Astrocyte (in vitro differentiated cells and primary cell): ENCODE measurements around the gene C20orf144. TPM values are rescaled to one million over a fixed set of nuclear protein-coding genes. Genes with fewer than 3 reads are reported as not detected.
A peak's percentile ranks its signal among the peaks of the same experiment; 100 is the strongest.

Experiments used
- DNase-seq: peaks from one replicate; pipeline ENCODE4 v3.0.0-alpha.2; 2010; ENCODE audit warnings: low read depth
- FAIRE-seq: peaks from 2 replicates; lab custom pipeline; 2011; peaks lifted over from hg19 to GRCh38; lab: Jason Lieb, UNC
- H2AFZ ChIP-seq: 2 replicates; pipeline ENCODE4 v1.6.0; 2012; ENCODE audit warnings: low read depth, low read length, inconsistent platforms
- H3K27ac ChIP-seq: 2 replicates; pipeline ENCODE4 v1.5.1; 2011; ENCODE audit warnings: low read depth, low read length, inconsistent platforms
- H3K27me3 ChIP-seq: 2 replicates; pipeline ENCODE4 v1.6.0; 2011; ENCODE audit warnings: low read length, inconsistent platforms; ENCODE audit not compliant: insufficient read depth
- H3K36me3 ChIP-seq: 2 replicates; pipeline ENCODE4 v1.5.1; 2011; ENCODE audit warnings: low read length, inconsistent platforms; ENCODE audit not compliant: insufficient read depth
- H3K4me1 ChIP-seq: 2 replicates; pipeline ENCODE4 v1.5.1; 2011; ENCODE audit warnings: low read length, inconsistent platforms; ENCODE audit not compliant: insufficient read depth
- H3K4me2 ChIP-seq: 2 replicates; pipeline ENCODE4 v1.6.0; 2012; ENCODE audit warnings: low read length, inconsistent platforms
- H3K4me3 ChIP-seq: 2 replicates; pipeline ENCODE4 v1.5.1; 2011; ENCODE audit warnings: low read depth, mild to moderate bottlenecking, low read length, inconsistent platforms; ENCODE audit not compliant: insufficient read depth
- H3K79me2 ChIP-seq: 2 replicates; pipeline ENCODE4 v1.6.0; 2012; ENCODE audit warnings: mild to moderate bottlenecking, low read length, inconsistent platforms; ENCODE audit not compliant: insufficient read depth
- H3K9ac ChIP-seq: 2 replicates; pipeline ENCODE4 v1.6.0; 2012; ENCODE audit warnings: mild to moderate bottlenecking, low read length, inconsistent platforms
- H3K9me3 ChIP-seq: 2 replicates; pipeline ENCODE4 v1.5.1; 2012; ENCODE audit warnings: low read depth, mild to moderate bottlenecking, low read length, inconsistent platforms; ENCODE audit not compliant: insufficient read depth
- H4K20me1 ChIP-seq: 2 replicates; pipeline ENCODE4 v1.6.0; 2012; ENCODE audit warnings: low read length, inconsistent platforms; ENCODE audit not compliant: insufficient read depth
- H3K27ac Mint-ChIP-seq: one replicate; pipeline ENCODE4 v1.8.0; 2021; ENCODE audit warnings: mild to moderate bottlenecking, mixed read lengths; ENCODE audit not compliant: unreplicated experiment
- H3K27me3 Mint-ChIP-seq: one replicate; pipeline ENCODE4 v1.8.0; 2021; ENCODE audit warnings: low read depth, mixed read lengths; ENCODE audit not compliant: unreplicated experiment
- H3K36me3 Mint-ChIP-seq: one replicate; pipeline ENCODE4 v1.8.0; 2021; ENCODE audit warnings: low read depth, mixed read lengths; ENCODE audit not compliant: unreplicated experiment
- H3K4me1 Mint-ChIP-seq: one replicate; pipeline ENCODE4 v1.8.0; 2021; ENCODE audit warnings: low read depth, mixed read lengths; ENCODE audit not compliant: unreplicated experiment
- H3K4me3 Mint-ChIP-seq: one replicate; pipeline ENCODE4 v1.8.0; 2021; ENCODE audit warnings: mild to moderate bottlenecking, moderate library complexity, mixed read lengths; ENCODE audit not compliant: unreplicated experiment
- H3K9me3 Mint-ChIP-seq: one replicate; pipeline ENCODE4 v1.8.0; 2021; ENCODE audit warnings: mild to moderate bottlenecking, mixed read lengths; ENCODE audit not compliant: unreplicated experiment
- CTCF ChIP-seq: IDR thresholded peaks from 2 replicates; pipeline ENCODE4 v1.5.1; 2011; ENCODE audit warnings: low read depth, mild to moderate bottlenecking, inconsistent platforms, low read length, moderate library complexity; ENCODE audit not compliant: insufficient read depth
- EZH2 ChIP-seq: IDR thresholded peaks from 2 replicates; pipeline ENCODE4 v1.6.1; 2012; ENCODE audit warnings: mild to moderate bottlenecking, low read length, inconsistent platforms; ENCODE audit not compliant: insufficient read depth
- total RNA-seq: library from RNA; stranded (reverse); gene quantifications from 2 replicates; pipeline ENCODE4 v1.2.1, GENCODE V29; 2021

C20orf144 gene
- total RNA-seq, 1 donor from 2014 or later = 0.16 TPM

GRCh38 chr20:33668466-33669155 is 6.5 kb downstream of the C20orf144 start:
- no peak overlapping the region for H2AFZ ChIP-seq
- Mint-ChIP-seq H3K9me3 (no peaks in the 10 kb centered on the region), H3K4me1 (peaks cover 24% of the 10 kb centered on the region), H3K36me3 (peaks cover 23% of the 10 kb centered on the region), H3K27me3 (peaks cover 2% of the 10 kb centered on the region), H3K27ac (peak overlapping the region; percentile 75), H3K4me3 (peak overlapping the region; percentile 67)
- H3K27ac ChIP-seq = no peak overlapping the region
- no peaks in the 10 kb centered on the region for H3K9me3 ChIP-seq
- H4K20me1 ChIP-seq = peaks cover 50% of the 10 kb centered on the region
- no peak for TF ChIP-seq CTCF
- TF ChIP-seq EZH2 = no peak
- peaks cover 49% of the 10 kb centered on the region for H3K4me1 ChIP-seq
- no peaks in the 10 kb centered on the region for H3K36me3 ChIP-seq
- peak overlapping the region; percentile 94 for H3K4me2 ChIP-seq
- no peak overlapping the region for H3K4me3 ChIP-seq
- peaks cover 2% of the 10 kb centered on the region for H3K79me2 ChIP-seq
- H3K27me3 ChIP-seq = no peaks in the 10 kb centered on the region
- FAIRE-seq (no peak), DNase-seq (no peak)
- no peak overlapping the region for H3K9ac ChIP-seq

GRCh38 chr20:33669224-33669623 is 7.1 kb downstream of the C20orf144 start:
- peaks cover 2% of the 10 kb centered on the region for H3K79me2 ChIP-seq
- no peak overlapping the region for H3K27ac Mint-ChIP-seq
- H3K27me3 Mint-ChIP-seq = peaks cover 2% of the 10 kb centered on the region
- no peaks in the 10 kb centered on the region for H3K27me3 ChIP-seq
- no peak overlapping the region for H3K9ac ChIP-seq
- H3K36me3 ChIP-seq = no peaks in the 10 kb centered on the region
- no peak overlapping the region for H3K4me2 ChIP-seq
- H4K20me1 ChIP-seq = peaks cover 50% of the 10 kb centered on the region
- H3K36me3 Mint-ChIP-seq = peaks cover 23% of the 10 kb centered on the region
- no peak for FAIRE-seq
- peaks cover 47% of the 10 kb centered on the region for H3K4me1 ChIP-seq
- DNase-seq = no peak
- no peaks in the 10 kb centered on the region for H3K9me3 ChIP-seq
- H2AFZ ChIP-seq = no peak overlapping the region
- no peak overlapping the region for H3K4me3 Mint-ChIP-seq
- no peak overlapping the region for H3K27ac ChIP-seq
- H3K9me3 Mint-ChIP-seq = no peaks in the 10 kb centered on the region
- H3K4me3 ChIP-seq = no peak overlapping the region
- TF ChIP-seq CTCF = no peak
- TF ChIP-seq EZH2 = no peak
- peaks cover 24% of the 10 kb centered on the region for H3K4me1 Mint-ChIP-seq
